Tibial nerve (tissue), 4 donors: ENCODE data around the gene TLR6. TPM values are rescaled to one million over a fixed set of nuclear protein-coding genes. Genes with fewer than 3 reads are reported as not detected.
A peak's percentile ranks its signal among the peaks of the same experiment; 100 is the strongest.

Source experiments
- DNase-seq, 2 donors: peaks; one replicate each; pipeline ENCODE4 v3.0.0-alpha.2; 2019; ENCODE audit warnings: low spot score in 2 of 2
- H3K27ac ChIP-seq, 4 donors: fragments of 200-600 bp; sonication (generic) in 3 of 4; one replicate each; pipeline ENCODE4 v1.5.1; 2017 to 2019; ENCODE audit warnings: mild to moderate bottlenecking in 1 of 4
- H3K27me3 ChIP-seq, 2 donors: fragments of 200-600 bp; sonication (generic) in 1 of 2; one replicate each; pipeline versions ENCODE4 v1.5.1 to v1.6.0; 2017 to 2019
- H3K36me3 ChIP-seq, 3 donors: fragments of 200-600 bp; sonication (generic); one replicate each; pipeline ENCODE4 v1.5.1; 2018 to 2019
- H3K4me1 ChIP-seq, 4 donors: fragments of 200-600 bp; sonication (generic) in 3 of 4; one replicate each; pipeline ENCODE4 v1.5.1; 2017 to 2019
- H3K4me3 ChIP-seq, 4 donors: fragments of 200-600 bp; sonication (generic) in 3 of 4; one replicate each; pipeline ENCODE4 v1.5.1; 2017 to 2019; ENCODE audit warnings: mild to moderate bottlenecking in 1 of 4, moderate library complexity in 1 of 4
- H3K9me3 ChIP-seq, 4 donors: fragments of 200-600 bp; sonication (generic) in 3 of 4; one replicate each; pipeline ENCODE4 v1.5.1; 2017 to 2019
- EP300 ChIP-seq, 2 donors: sonication (generic); formaldehyde crosslinking; IDR thresholded peaks; one replicate each; pipeline ENCODE4 v1.6.1; 2017; ENCODE audit warnings: antibody characterized with exemption in 2 of 2, mild to moderate bottlenecking in 1 of 2
- POLR2A ChIP-seq, 2 donors: fragments of 450-650 bp; IDR thresholded peaks; one replicate each; pipeline ENCODE4 v1.6.1; 2017; ENCODE audit warnings: antibody characterized with exemption in 2 of 2, mild to moderate bottlenecking in 2 of 2, moderate library complexity in 2 of 2
- WGBS, 2 donors: methylation state at CpG; one replicate each; pipeline ENCODE4 v1.1.5; 2018; 5-methylcytosine and 5-hydroxymethylcytosine counted together
- total RNA-seq, 4 donors: library from RNA; depleted of rRNA; stranded (reverse); fragments of >200 nt; gene quantifications; one replicate each; pipeline ENCODE4 v1.1.0, GENCODE V29; 2016
- TF ChIP-seq, protein P1 (sequence below), 5 experiments: fragments of 200-600 bp in 3 of 5; fragments of 450-650 bp in 2 of 5; sonication (generic) in 3 of 5; IDR thresholded peaks; one replicate each; pipeline ENCODE4 v1.5.1; 2016 to 2019; ENCODE audit warnings: antibody characterized with exemption in 5 of 5, mild to moderate bottlenecking in 3 of 5, moderate library complexity in 2 of 5

Gene TLR6
- total RNA-seq, 4 donors from 2014 or later, result 4.2 to 8.6 (median 5.2) TPM

GRCh38 chr4:38902695-38903094 lies 46.1 kb upstream of the TLR6 start:
- H3K36me3 ChIP-seq, result peaks cover 0 to 61% (median 0%) of the 10 kb centered on the region in 3 donors
- no peak for TF ChIP-seq EP300 (IDR thresholded peaks at IDR 0.05)
- TF ChIP-seq, protein P1, sequence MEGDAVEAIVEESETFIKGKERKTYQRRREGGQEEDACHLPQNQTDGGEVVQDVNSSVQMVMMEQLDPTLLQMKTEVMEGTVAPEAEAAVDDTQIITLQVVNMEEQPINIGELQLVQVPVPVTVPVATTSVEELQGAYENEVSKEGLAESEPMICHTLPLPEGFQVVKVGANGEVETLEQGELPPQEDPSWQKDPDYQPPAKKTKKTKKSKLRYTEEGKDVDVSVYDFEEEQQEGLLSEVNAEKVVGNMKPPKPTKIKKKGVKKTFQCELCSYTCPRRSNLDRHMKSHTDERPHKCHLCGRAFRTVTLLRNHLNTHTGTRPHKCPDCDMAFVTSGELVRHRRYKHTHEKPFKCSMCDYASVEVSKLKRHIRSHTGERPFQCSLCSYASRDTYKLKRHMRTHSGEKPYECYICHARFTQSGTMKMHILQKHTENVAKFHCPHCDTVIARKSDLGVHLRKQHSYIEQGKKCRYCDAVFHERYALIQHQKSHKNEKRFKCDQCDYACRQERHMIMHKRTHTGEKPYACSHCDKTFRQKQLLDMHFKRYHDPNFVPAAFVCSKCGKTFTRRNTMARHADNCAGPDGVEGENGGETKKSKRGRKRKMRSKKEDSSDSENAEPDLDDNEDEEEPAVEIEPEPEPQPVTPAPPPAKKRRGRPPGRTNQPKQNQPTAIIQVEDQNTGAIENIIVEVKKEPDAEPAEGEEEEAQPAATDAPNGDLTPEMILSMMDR (IDR thresholded peaks at IDR 0.05), result peak in 4 of 5 experiments; percentile 14 to 36 (median 24)
- no peak for DNase-seq

GRCh38 chr4:38902221-38902620 lies 45.6 kb upstream of the TLR6 start:
- no peaks in the 10 kb centered on the region for H3K9me3 ChIP-seq
- 91 to 93% methylated on average over 5 of the region's 5 CpGs for WGBS, 2 donors
- no peak overlapping the region for H3K4me3 ChIP-seq
- TF ChIP-seq EP300 (IDR thresholded peaks at IDR 0.05), result no peak
- TF ChIP-seq, protein P1 (IDR thresholded peaks at IDR 0.05), result no peak
- no peak for TF ChIP-seq POLR2A (IDR thresholded peaks at IDR 0.05)
- H3K36me3 ChIP-seq, result peaks cover 0 to 59% (median 0%) of the 10 kb centered on the region in 3 donors
- DNase-seq, result no peak
- peaks cover 0 to 6% (median 2%) of the 10 kb centered on the region in 4 donors for H3K4me1 ChIP-seq
- no peaks in the 10 kb centered on the region for H3K27me3 ChIP-seq
- H3K27ac ChIP-seq, result no peak overlapping the region

More at GRCh38 chr4:38902695-38903094, 46.1 kb upstream of the TLR6 start:
- Histone ChIP-seq H3K4me1 (peaks cover 0 to 6% (median 2%) of the 10 kb centered on the region in 4 donors), H3K27ac (no peak overlapping the region), H3K4me3 (no peak overlapping the region), H3K9me3 (no peaks in the 10 kb centered on the region), H3K27me3 (no peaks in the 10 kb centered on the region)

GRCh38 chr4:38898245-38898644 lies 41.6 kb upstream of the TLR6 start:
- TF ChIP-seq EP300 (IDR thresholded peaks at IDR 0.05) (no peak), POLR2A (IDR thresholded peaks at IDR 0.05) (no peak)
- Histone ChIP-seq H3K4me1 (peaks cover 0 to 13% (median 4%) of the 10 kb centered on the region in 4 donors), H3K4me3 (no peak overlapping the region), H3K36me3 (peaks cover 0 to 66% (median 0%) of the 10 kb centered on the region in 3 donors), H3K27ac (no peak overlapping the region), H3K9me3 (no peaks in the 10 kb centered on the region), H3K27me3 (no peaks in the 10 kb centered on the region)
- DNase-seq, result no peak
- 93 to 95% methylated on average over 7 of the region's 7 CpGs for WGBS, 2 donors

DNA sequence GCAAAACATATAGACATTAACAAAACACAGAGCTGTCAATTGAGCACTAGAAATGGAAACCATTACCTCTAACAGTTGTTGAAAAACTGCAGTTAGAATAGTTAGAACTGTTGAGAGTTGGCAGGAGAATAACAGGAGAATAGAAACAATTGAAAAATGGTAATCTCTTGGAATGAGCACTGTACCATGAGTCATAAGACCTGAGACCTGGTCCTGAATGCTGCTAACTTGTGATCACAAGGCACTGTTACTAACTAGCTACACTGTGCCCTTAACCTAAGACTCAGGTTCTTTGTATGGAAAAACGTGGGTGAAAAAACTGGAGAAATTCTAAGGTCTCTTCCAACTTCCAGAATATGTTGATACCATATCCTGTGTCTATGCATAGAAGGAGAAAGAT lies 40.3 kb upstream of the TLR6 start:
- no peaks in the 10 kb centered on the region for H3K27me3 ChIP-seq
- peaks cover 0 to 13% (median 6%) of the 10 kb centered on the region in 4 donors for H3K4me1 ChIP-seq
- peaks cover 0 to 77% (median 0%) of the 10 kb centered on the region in 3 donors for H3K36me3 ChIP-seq
- 69 to 85% methylated on average over 1 of the region's 1 CpG for WGBS, 2 donors
- no peak for DNase-seq
- H3K4me3 ChIP-seq, result no peak overlapping the region
- TF ChIP-seq EP300 (IDR thresholded peaks at IDR 0.05), result no peak
- TF ChIP-seq POLR2A (IDR thresholded peaks at IDR 0.05), result no peak
- TF ChIP-seq, protein P1 (IDR thresholded peaks at IDR 0.05), result no peak
- peak overlapping the region in 1 of 4 donors; percentile 1 for H3K27ac ChIP-seq
- no peaks in the 10 kb centered on the region for H3K9me3 ChIP-seq

DNA sequence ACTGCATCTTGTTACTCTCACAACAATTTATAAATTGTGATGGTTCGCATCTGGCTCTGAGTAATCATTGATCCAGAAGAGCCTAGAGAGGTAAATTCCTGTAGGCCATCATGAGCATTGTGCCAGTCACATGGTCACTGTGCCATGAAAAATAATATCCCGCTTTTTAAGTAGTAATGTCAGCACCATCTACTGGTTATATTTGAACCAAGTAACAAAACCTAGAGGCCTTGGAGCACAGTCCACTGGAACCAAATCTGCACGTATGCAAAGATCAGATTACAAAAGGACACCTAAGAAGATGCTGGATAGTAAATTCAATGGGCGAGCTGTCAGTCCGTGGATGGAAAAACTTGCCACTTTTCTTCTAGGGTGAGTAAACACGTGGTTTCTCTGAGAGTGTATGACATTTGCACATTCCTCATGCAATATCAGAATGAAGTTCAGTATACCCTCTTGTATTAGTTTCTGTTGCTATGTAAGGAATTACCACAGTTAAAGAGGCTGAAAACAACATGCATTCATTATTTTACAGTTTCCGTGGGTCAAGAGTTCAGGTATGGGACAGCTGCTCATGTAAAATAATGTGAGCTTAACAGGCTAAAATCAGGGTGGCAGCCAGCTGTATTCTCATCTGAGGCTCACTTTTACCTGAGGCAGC lies 37.8 kb upstream of the TLR6 start:
- Histone ChIP-seq H3K4me1 (peaks cover 0 to 34% (median 15%) of the 10 kb centered on the region in 4 donors), H3K27ac (no peak overlapping the region), H3K9me3 (no peaks in the 10 kb centered on the region), H3K4me3 (no peak overlapping the region), H3K36me3 (peaks cover 0 to 62% (median 0%) of the 10 kb centered on the region in 3 donors), H3K27me3 (no peaks in the 10 kb centered on the region)
- TF ChIP-seq POLR2A (IDR thresholded peaks at IDR 0.05) (no peak), EP300 (IDR thresholded peaks at IDR 0.05) (no peak)
- TF ChIP-seq, protein P1 (IDR thresholded peaks at IDR 0.05), result no peak
- 73 to 80% methylated on average over 7 of the region's 7 CpGs for WGBS, 2 donors
- DNase-seq, result no peak
